Liver (tissue), 9 donors: ENCODE data around the gene ENPP7. TPM values are rescaled to one million over a fixed set of nuclear protein-coding genes. Genes with fewer than 3 reads are reported as not detected.

Source experiments
- DNase-seq: peaks from one replicate; pipeline ENCODE4 v3.0.0-alpha.2; 2017; ENCODE audit warnings: low spot score
- H3K27ac ChIP-seq, 2 donors: one replicate each; pipeline ENCODE4 v1.7.0; 2013; ENCODE audit warnings: inconsistent platforms in 2 of 2, low read length in 2 of 2, control low read depth in 1 of 2, low read depth in 1 of 2, mild to moderate bottlenecking in 1 of 2
- H3K27me3 ChIP-seq, 4 donors: one replicate each; pipeline versions ENCODE4 v1.6.1 to v1.7.0; 2013; ENCODE audit warnings: low read length in 3 of 4, inconsistent platforms in 1 of 4, mild to moderate bottlenecking in 1 of 4, moderate library complexity in 1 of 4; ENCODE audit not compliant: control insufficient read depth in 4 of 4, insufficient read depth in 4 of 4
- H3K36me3 ChIP-seq, 4 donors: one replicate each; pipeline versions ENCODE4 v1.6.1 to v1.7.0; 2013; ENCODE audit warnings: low read length in 3 of 4, mild to moderate bottlenecking in 3 of 4, low read depth in 1 of 4, moderate library complexity in 1 of 4; ENCODE audit not compliant: control insufficient read depth in 4 of 4, insufficient read depth in 3 of 4
- H3K4me1 ChIP-seq, 4 donors: one replicate each; pipeline versions ENCODE4 v1.6.1 to v1.7.0; 2013; ENCODE audit warnings: low read length in 3 of 4, mild to moderate bottlenecking in 3 of 4, moderate library complexity in 1 of 4; ENCODE audit not compliant: control insufficient read depth in 4 of 4, insufficient read depth in 4 of 4
- H3K4me3 ChIP-seq, 3 donors: one replicate each; pipeline versions ENCODE4 v1.6.1 to v1.7.0; 2013; ENCODE audit warnings: low read length in 3 of 3, control low read depth in 1 of 3, low read depth in 1 of 3, mild to moderate bottlenecking in 1 of 3
- H3K9ac ChIP-seq, 2 donors: one replicate each; pipeline ENCODE4 v1.7.0; 2013; ENCODE audit warnings: low read length in 2 of 2, mild to moderate bottlenecking in 2 of 2, moderate library complexity in 2 of 2, control low read depth in 1 of 2, low read depth in 1 of 2
- H3K9me3 ChIP-seq, 4 donors: one replicate each; pipeline versions ENCODE4 v1.6.1 to v1.7.0; 2013; ENCODE audit warnings: low read length in 3 of 4; ENCODE audit not compliant: control insufficient read depth in 4 of 4
- CTCF ChIP-seq: fragments of 150-350 bp; IDR thresholded peaks from 2 replicates; pipeline ENCODE4 v1.5.1; 2017; ENCODE audit warnings: improper control_type of control experiment, low read depth, low read length; ENCODE audit not compliant: missing input control
- EGR1 ChIP-seq, 2 donors: IDR thresholded peaks; 2 replicates each; pipeline ENCODE4 v1.6.1; 2016 to 2018; ENCODE audit warnings: antibody characterized with exemption in 2 of 2, low read depth in 2 of 2
- FOXA1 ChIP-seq: IDR thresholded peaks from 2 replicates; pipeline ENCODE4 v1.6.1; 2016; ENCODE audit warnings: antibody characterized with exemption
- FOXA2 ChIP-seq: IDR thresholded peaks from 2 replicates; pipeline ENCODE4 v1.6.1; 2016; ENCODE audit warnings: antibody characterized with exemption
- GABPA ChIP-seq, 2 donors: IDR thresholded peaks in 1 of 2; conservative IDR thresholded peaks in 1 of 2; 2 replicates each; pipeline ENCODE4 v1.6.1; 2016; ENCODE audit warnings: antibody characterized with exemption in 2 of 2, mild to moderate bottlenecking in 1 of 2, moderate library complexity in 1 of 2
- HNF4A ChIP-seq, 2 donors: conservative IDR thresholded peaks; 2 replicates each; pipeline ENCODE4 v1.6.1; 2016; ENCODE audit warnings: antibody characterized with exemption in 2 of 2, mild to moderate bottlenecking in 2 of 2
- HNF4G ChIP-seq: IDR thresholded peaks from 2 replicates; pipeline ENCODE4 v1.6.1; 2016; ENCODE audit warnings: antibody characterized with exemption
- JUND ChIP-seq, 2 donors: IDR thresholded peaks; 2 replicates each; pipeline ENCODE4 v1.6.1; 2016; ENCODE audit warnings: antibody characterized with exemption in 2 of 2
- NR2F2 ChIP-seq: IDR thresholded peaks from 2 replicates; pipeline ENCODE4 v1.6.1; 2016; ENCODE audit warnings: antibody characterized with exemption
- RAD21 ChIP-seq, 2 donors: IDR thresholded peaks; 2 replicates each; pipeline ENCODE4 v1.6.1; 2016; ENCODE audit warnings: antibody characterized with exemption in 2 of 2, mild to moderate bottlenecking in 2 of 2
- REST ChIP-seq: IDR thresholded peaks from 2 replicates; pipeline ENCODE4 v1.6.1; 2016; ENCODE audit warnings: antibody characterized with exemption, mild to moderate bottlenecking
- RXRA ChIP-seq, 2 donors: IDR thresholded peaks; 2 replicates each; pipeline ENCODE4 v1.6.1; 2017 to 2018; ENCODE audit warnings: antibody characterized with exemption in 2 of 2, mild to moderate bottlenecking in 1 of 2
- SP1 ChIP-seq: IDR thresholded peaks from 2 replicates; pipeline ENCODE4 v1.6.1; 2018; ENCODE audit warnings: antibody characterized with exemption, mild to moderate bottlenecking
- TAF1 ChIP-seq: conservative IDR thresholded peaks from 2 replicates; pipeline ENCODE4 v1.6.1; 2016; ENCODE audit warnings: antibody characterized with exemption, mild to moderate bottlenecking
- YY1 ChIP-seq: IDR thresholded peaks from 2 replicates; pipeline ENCODE4 v1.6.1; 2016; ENCODE audit warnings: antibody characterized with exemption, mild to moderate bottlenecking
- ZBTB33 ChIP-seq: IDR thresholded peaks from 2 replicates; pipeline ENCODE4 v1.6.1; 2016; ENCODE audit warnings: antibody characterized with exemption
- WGBS: extraction: QIAGEN DNeasy Blood & Tissue Kit; methylation state at CpG from one replicate; pipeline ENCODE4 v1.1.7; 2013; 5-methylcytosine and 5-hydroxymethylcytosine counted together
- polyA plus RNA-seq, 2 donors: library from polyadenylated mRNA; stranded (reverse) in 1 of 2; unstranded in 1 of 2; fragments of 200-250 nt in 1 of 2; fragments of >200 nt in 1 of 2; fragmentation: Nextera tagmentation in 1 of 2; extraction: Ambion mirVana in 1 of 2; gene quantifications; one replicate each; pipeline versions ENCODE4 v1.2.1 to v1.2.3, GENCODE V29; 2013 to 2015
- total RNA-seq, 2 donors: library from RNA; depleted of rRNA; stranded (reverse); fragments of >200 nt; gene quantifications; one replicate each; pipeline ENCODE4 v1.2.3, GENCODE V29; 2014
- TF ChIP-seq, protein P1 (sequence below): IDR thresholded peaks from 2 replicates; pipeline ENCODE4 v1.6.1; 2016; ENCODE audit warnings: antibody characterized with exemption
- TF ChIP-seq, protein P2 (sequence below): IDR thresholded peaks from 2 replicates; pipeline ENCODE4 v1.6.1; 2016; ENCODE audit warnings: antibody characterized with exemption
- donor health status: healthy.
- donor health status: healthy.
- donor health status: healthy.
- donor health status: healthy.
- donor health status: healthy.

Gene ENPP7
- total and polyA plus RNA-seq, 4 donors: 1.7 to 12.0 (median 3.9) TPM

- no peak for TF ChIP-seq NR2F2
- TF ChIP-seq TAF1: no peak
- TF ChIP-seq FOXA1: no peak
- no peak for TF ChIP-seq YY1
- TF ChIP-seq, protein P1, sequence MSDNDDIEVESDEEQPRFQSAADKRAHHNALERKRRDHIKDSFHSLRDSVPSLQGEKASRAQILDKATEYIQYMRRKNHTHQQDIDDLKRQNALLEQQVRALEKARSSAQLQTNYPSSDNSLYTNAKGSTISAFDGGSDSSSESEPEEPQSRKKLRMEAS: no peak
- TF ChIP-seq HNF4G: no peak
- no peak for TF ChIP-seq SP1
- TF ChIP-seq, protein P2, sequence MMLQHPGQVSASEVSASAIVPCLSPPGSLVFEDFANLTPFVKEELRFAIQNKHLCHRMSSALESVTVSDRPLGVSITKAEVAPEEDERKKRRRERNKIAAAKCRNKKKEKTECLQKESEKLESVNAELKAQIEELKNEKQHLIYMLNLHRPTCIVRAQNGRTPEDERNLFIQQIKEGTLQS: no peak
- no peak for TF ChIP-seq FOXA2
- no peak for TF ChIP-seq REST
- TF ChIP-seq HNF4A (conservative IDR thresholded peaks at IDR 0.05): no peak
- TF ChIP-seq CTCF: no peak
- no peak for TF ChIP-seq ZBTB33
- TF ChIP-seq RXRA (IDR thresholded peaks at IDR 0.05): no peak
- TF ChIP-seq GABPA (IDR thresholded peaks at IDR 0.05 in 1 of 2, conservative IDR thresholded peaks at IDR 0.05 in 1 of 2): no peak
- TF ChIP-seq RAD21 (IDR thresholded peaks at IDR 0.05): no peak
- no peak for TF ChIP-seq JUND (IDR thresholded peaks at IDR 0.05)
- no peak for TF ChIP-seq EGR1 (IDR thresholded peaks at IDR 0.05; ENCODE audit: low read depth in 2 of 2)
- DNase-seq: no peak
- Histone ChIP-seq H3K4me1 (peaks cover 2 to 13% (median 11%) of the 10 kb centered on the region in 4 donors), H3K36me3 (peaks cover 0 to 6% (median 0%) of the 10 kb centered on the region in 4 donors), H3K27me3 (peaks cover 0 to 15% (median 10%) of the 10 kb centered on the region in 4 donors), H3K27ac (no peak overlapping the region), H3K4me3 (no peak overlapping the region), H3K9ac (no peak overlapping the region), H3K9me3 (no peaks in the 10 kb centered on the region)
- 8% methylated on average over 68 of the region's 68 CpGs for WGBS
Measured at GRCh38 chr17:79790805-79791734, 60.3 kb downstream of the ENPP7 start.
